Measurements from ENCODE around the gene UPF2. TPM values are rescaled to one million over a fixed set of nuclear protein-coding genes. Genes with fewer than 3 reads are reported as not detected.

Gene UPF2
- total and polyA plus RNA-seq, 2 of the 13 experiments (the other 11 are each of a cell fraction or from before 2014, with no cell fraction given), result 6.2 to 14.5 TPM

GRCh38 chr10:11874568-11875493 is 167.8 kb downstream of the UPF2 start (continued):
- TF ChIP-seq SNAPC4 (CRISPR knock-in tag; IDR thresholded peaks at IDR 0.05), result no peak
- no peak for TF ChIP-seq TEAD3 (CRISPR knock-in tag; optimal IDR thresholded peaks at IDR 0.05; ENCODE audit: borderline replicate concordance)
- peak; percentile 81 for TF ChIP-seq BHLHE40 (IDR thresholded peaks at IDR 0.05; ENCODE audit: low read length)
- TF ChIP-seq HNF1B (CRISPR knock-in tag; IDR thresholded peaks at IDR 0.05), result 0 out of 2 replicates have a peak, but pooled peaks have one; percentile 7
- TF ChIP-seq ZNF263 (CRISPR knock-in tag; IDR thresholded peaks at IDR 0.05), result peak; percentile 99
- TF ChIP-seq PCBP2 (optimal IDR thresholded peaks at IDR 0.05; ENCODE audit: low read depth, low read length, poor library complexity, severe bottlenecking), result peak; percentile 47
- no peak for TF ChIP-seq ZNF556 (CRISPR knock-in tag; IDR thresholded peaks at IDR 0.05; ENCODE audit: borderline replicate concordance)
- TF ChIP-seq HHEX (CRISPR knock-in tag; IDR thresholded peaks at IDR 0.05), result no peak
- 0 out of 2 replicates have a peak, but pooled peaks have one; percentile 26 for TF ChIP-seq HOXD1 (CRISPR knock-in tag; IDR thresholded peaks at IDR 0.05)
- peak; percentile 62; the same call in 1 of the 2 replicates for TF ChIP-seq ZGPAT (CRISPR knock-in tag; IDR thresholded peaks at IDR 0.05)
- no peak for TF ChIP-seq ZNF33A (CRISPR knock-in tag; IDR thresholded peaks at IDR 0.05; ENCODE audit: borderline replicate concordance)
- TF ChIP-seq SAP130 (CRISPR knock-in tag; IDR thresholded peaks at IDR 0.05; ENCODE audit: low read depth), result peak; percentile 94
- TF ChIP-seq ZMYM2 (CRISPR knock-in tag; IDR thresholded peaks at IDR 0.05), result no peak
- no peak for TF ChIP-seq HINFP (CRISPR knock-in tag; IDR thresholded peaks at IDR 0.05; ENCODE audit: low read depth)
- TF ChIP-seq ZNF451 (CRISPR knock-in tag; IDR thresholded peaks at IDR 0.05), result peak; percentile 51; the same call in 1 of the 2 replicates
- TF ChIP-seq HMG20A (CRISPR knock-in tag; IDR thresholded peaks at IDR 0.05; ENCODE audit: borderline replicate concordance), result 0 out of 2 replicates have a peak, but pooled peaks have one; percentile 31
- no peak for TF ChIP-seq GTF3A (CRISPR knock-in tag; conservative IDR thresholded peaks at IDR 0.05)
- TF ChIP-seq DPF2 (CRISPR knock-in tag; IDR thresholded peaks at IDR 0.05; ENCODE audit: borderline replicate concordance, low read depth), result no peak
- TF ChIP-seq ELF4 (CRISPR knock-in tag; IDR thresholded peaks at IDR 0.05; ENCODE audit: borderline replicate concordance), result peak; percentile 73; the same call in 1 of the 2 replicates
- peak; percentile 61; the same call in 1 of the 2 replicates for TF ChIP-seq NCOA2 (CRISPR knock-in tag; IDR thresholded peaks at IDR 0.05)
